Trophoblast cell (in vitro differentiated cells and primary cell): ENCODE results near the gene TPM2.

Experiments used
- DNase-seq, 2 donors: peaks; one replicate each; pipeline ENCODE4 v3.0.0-alpha.2; 2016
- H2AFZ ChIP-seq: 2 replicates; pipeline ENCODE4 v1.6.1; 2013; ENCODE audit warnings: low read length, moderate library complexity, mild to moderate bottlenecking; ENCODE audit not compliant: insufficient read depth, poor library complexity
- H2AK5ac ChIP-seq: 2 replicates; pipeline ENCODE4 v1.6.1; 2013; ENCODE audit warnings: mild to moderate bottlenecking, low read length
- H2BK120ac ChIP-seq: 2 replicates; pipeline ENCODE4 v1.6.1; 2013; ENCODE audit warnings: low read length, mild to moderate bottlenecking, moderate library complexity; ENCODE audit not compliant: insufficient read depth, poor library complexity
- H2BK12ac ChIP-seq: 2 replicates; pipeline ENCODE4 v1.6.1; 2013; ENCODE audit warnings: mild to moderate bottlenecking, low read length, moderate library complexity
- H2BK5ac ChIP-seq: 2 replicates; pipeline ENCODE4 v1.6.1; 2013; ENCODE audit warnings: low read length, low read depth, moderate library complexity, mild to moderate bottlenecking; ENCODE audit not compliant: poor library complexity
- H3K14ac ChIP-seq: 2 replicates; pipeline ENCODE4 v1.6.1; 2013; ENCODE audit warnings: mild to moderate bottlenecking, low read length
- H3K18ac ChIP-seq: 2 replicates; pipeline ENCODE4 v1.6.1; 2013; ENCODE audit warnings: mild to moderate bottlenecking, low read length
- H3K23ac ChIP-seq: 2 replicates; pipeline ENCODE4 v1.6.1; 2013; ENCODE audit warnings: low read length
- H3K27ac ChIP-seq: 2 replicates; pipeline ENCODE4 v1.5.1; 2013; ENCODE audit warnings: low read depth, mild to moderate bottlenecking, inconsistent platforms, low read length, moderate library complexity
- H3K27me3 ChIP-seq: 2 replicates; pipeline ENCODE4 v1.6.1; 2013; ENCODE audit warnings: inconsistent platforms, mild to moderate bottlenecking, low read length, moderate library complexity; ENCODE audit not compliant: insufficient read depth
- H3K36me3 ChIP-seq, 2 experiments: 1 replicate in 1 of 2; 2 replicates in 1 of 2; pipeline ENCODE4 v1.6.1; 2013; ENCODE audit warnings: low read length in 2 of 2, mild to moderate bottlenecking in 2 of 2, moderate library complexity in 1 of 2; ENCODE audit not compliant: insufficient read depth in 2 of 2, control insufficient read depth in 1 of 2
- H3K4ac ChIP-seq: 2 replicates; pipeline ENCODE4 v1.6.1; 2013; ENCODE audit warnings: low read depth, mild to moderate bottlenecking, low read length, moderate library complexity
- H3K4me1 ChIP-seq, 2 experiments: 1 replicate in 1 of 2; 2 replicates in 1 of 2; pipeline ENCODE4 v1.6.1; 2013; ENCODE audit warnings: low read length in 2 of 2, mild to moderate bottlenecking in 2 of 2, moderate library complexity in 1 of 2; ENCODE audit not compliant: insufficient read depth in 2 of 2, control insufficient read depth in 1 of 2
- H3K4me2 ChIP-seq: 2 replicates; pipeline ENCODE4 v1.6.1; 2013; ENCODE audit warnings: inconsistent platforms, mild to moderate bottlenecking, low read length, moderate library complexity
- H3K4me3 ChIP-seq: 2 replicates; pipeline ENCODE4 v1.5.1; 2013; ENCODE audit warnings: mild to moderate bottlenecking, low read depth, low read length, inconsistent platforms
- H3K79me1 ChIP-seq: one replicate; pipeline ENCODE4 v1.6.1; 2013; ENCODE audit warnings: low read length
- H3K79me2 ChIP-seq: 2 replicates; pipeline ENCODE4 v1.6.1; 2013; ENCODE audit warnings: low read length, mild to moderate bottlenecking; ENCODE audit not compliant: control insufficient read depth, insufficient read depth, poor library complexity
- H3K9ac ChIP-seq: 2 replicates; pipeline ENCODE4 v1.6.1; 2013; ENCODE audit warnings: mild to moderate bottlenecking, low read length
- H3K9me3 ChIP-seq: 2 replicates; pipeline ENCODE4 v1.6.1; 2013; ENCODE audit warnings: low read depth, mild to moderate bottlenecking, control low read depth, inconsistent platforms, low read length; ENCODE audit not compliant: insufficient read depth
- H4K12ac ChIP-seq: 2 replicates; pipeline ENCODE4 v1.6.1; 2013; ENCODE audit warnings: low read depth, mild to moderate bottlenecking, low read length, moderate library complexity
- H4K8ac ChIP-seq: 2 replicates; pipeline ENCODE4 v1.6.1; 2013; ENCODE audit warnings: low read depth, mild to moderate bottlenecking, low read length, moderate library complexity
- H4K91ac ChIP-seq: one replicate; pipeline ENCODE4 v1.6.1; 2013; ENCODE audit warnings: low read depth, mild to moderate bottlenecking, low read length, moderate library complexity
- WGBS: extraction: QIAGEN DNeasy Blood & Tissue Kit; methylation state at CpG from one replicate; pipeline ENCODE4 v1.1.7; 2013; ENCODE audit warnings: missing lambda C conversion rate; ENCODE audit not compliant: insufficient read length, insufficient coverage; ENCODE audit errors: extremely low coverage; 5-methylcytosine and 5-hydroxymethylcytosine counted together

Gene TPM2

GRCh38 chr9:35691757-35692301 is 2.1 kb upstream of the TPM2 start:
- H3K36me3 ChIP-seq: peaks cover 7 to 12% of the 10 kb centered on the region in 2 experiments
- no peak overlapping the region for H3K4me2 ChIP-seq
- no peak overlapping the region for H3K14ac ChIP-seq
- no CpG with 5 or more reads among the region's 13 CpGs for WGBS
- H2BK120ac ChIP-seq: no peak overlapping the region
- no peaks in the 10 kb centered on the region for H3K27me3 ChIP-seq
- peaks cover 14% of the 10 kb centered on the region for H3K79me2 ChIP-seq
- H4K91ac ChIP-seq: no peak overlapping the region
- peaks cover 20% of the 10 kb centered on the region for H3K79me1 ChIP-seq
- H3K9ac ChIP-seq: no peak overlapping the region
- no peaks in the 10 kb centered on the region for H3K9me3 ChIP-seq
- peaks cover 16 to 24% of the 10 kb centered on the region in 2 experiments for H3K4me1 ChIP-seq
- no peak overlapping the region for H3K27ac ChIP-seq
- H2BK12ac ChIP-seq: no peak overlapping the region
- no peak overlapping the region for H2AFZ ChIP-seq
- H3K4ac ChIP-seq: no peak overlapping the region
- H2BK5ac ChIP-seq: no peak overlapping the region
- H3K18ac ChIP-seq: no peak overlapping the region
- H2AK5ac ChIP-seq: no peak overlapping the region
- H4K12ac ChIP-seq: no peak overlapping the region
- H3K4me3 ChIP-seq: no peak overlapping the region
- DNase-seq: peak; percentile 47 to 52
- no peak overlapping the region for H3K23ac ChIP-seq
- no peak overlapping the region for H4K8ac ChIP-seq

GRCh38 chr9:35691334-35691650 is 1.6 kb upstream of the TPM2 start:
- Histone ChIP-seq H4K12ac (peak overlapping the region; percentile 49), H3K79me1 (peaks cover 20% of the 10 kb centered on the region), H3K4ac (peak overlapping the region; percentile 1), H3K36me3 (peaks cover 7% of the 10 kb centered on the region in 2 experiments), H2AK5ac (no peak overlapping the region), H3K23ac (no peak overlapping the region), H3K9ac (peak overlapping the region; percentile 77), H2BK12ac (peak overlapping the region; percentile 1), H2BK5ac (peak overlapping the region; percentile 23), H3K4me2 (peak overlapping the region; percentile 68), H2BK120ac (peak overlapping the region; percentile 21), H2AFZ (no peak overlapping the region), H4K8ac (peak overlapping the region; percentile 69), H4K91ac (peak overlapping the region; percentile 56), H3K9me3 (no peaks in the 10 kb centered on the region), H3K27ac (peak overlapping the region; percentile 91), H3K4me1 (peaks cover 16 to 24% of the 10 kb centered on the region in 2 experiments), H3K79me2 (peaks cover 14% of the 10 kb centered on the region), H3K4me3 (peak overlapping the region; percentile 34), H3K18ac (peak overlapping the region; percentile 26), H3K14ac (peak overlapping the region; percentile 25), H3K27me3 (no peaks in the 10 kb centered on the region)
- peak in 1 of 2 donors; percentile 43 for DNase-seq
- WGBS: no CpG with 5 or more reads among the region's 10 CpGs

- DNase-seq: peak; percentile 25 to 55
- peaks cover 20% of the 10 kb centered on the region for H3K79me1 ChIP-seq
- H4K12ac ChIP-seq: peak overlapping the region; percentile 49
- peak overlapping the region; percentile 88 for H3K14ac ChIP-seq
- H3K18ac ChIP-seq: peak overlapping the region; percentile 90
- peak overlapping the region; percentile 91 for H3K27ac ChIP-seq
- H2AK5ac ChIP-seq: no peak overlapping the region
- H3K27me3 ChIP-seq: no peaks in the 10 kb centered on the region
- peak overlapping the region; percentile 79 for H3K9ac ChIP-seq
- peaks cover 7 to 8% of the 10 kb centered on the region in 2 experiments for H3K36me3 ChIP-seq
- H2BK120ac ChIP-seq: peak overlapping the region; percentile 97
- H2BK12ac ChIP-seq: peak overlapping the region; percentile 1
- peak overlapping the region; percentile 65 for H3K4me3 ChIP-seq
- no peaks in the 10 kb centered on the region for H3K9me3 ChIP-seq
- H4K8ac ChIP-seq: peak overlapping the region; percentile 69
- H3K4me2 ChIP-seq: peak overlapping the region; percentile 68
- no CpG with 5 or more reads among the region's 61 CpGs for WGBS
- peak overlapping the region; percentile 51 for H2BK5ac ChIP-seq
- H3K4ac ChIP-seq: peak overlapping the region; percentile 4
- H4K91ac ChIP-seq: peak overlapping the region; percentile 85
- H2AFZ ChIP-seq: peak overlapping the region; percentile 43
- peaks cover 14% of the 10 kb centered on the region for H3K79me2 ChIP-seq
- no peak overlapping the region for H3K23ac ChIP-seq
- H3K4me1 ChIP-seq: peaks cover 16 to 24% of the 10 kb centered on the region in 2 experiments
Measured at GRCh38 chr9:35690614-35691333, 1.0 kb upstream of the TPM2 start.

DNA sequence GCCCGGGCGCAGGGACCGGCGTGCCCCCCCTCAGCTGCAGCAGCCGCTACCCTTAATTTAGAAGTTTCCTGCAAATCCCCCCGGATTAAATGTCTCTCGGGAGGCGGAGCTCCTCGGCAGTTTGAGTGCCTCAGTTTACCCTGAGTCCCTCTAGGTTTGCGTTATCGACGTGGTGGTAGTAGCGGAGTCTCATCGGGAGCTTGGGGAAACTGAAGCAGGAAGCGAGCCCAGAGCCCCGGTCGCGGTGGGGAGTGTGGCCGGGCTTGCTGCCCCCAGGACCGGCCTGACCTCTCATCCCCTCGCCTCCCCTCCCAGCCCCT is 529 bp upstream of the TPM2 start:
- H4K91ac ChIP-seq: peak overlapping the region; percentile 85
- H3K9ac ChIP-seq: peak overlapping the region; percentile 13
- peaks cover 16 to 24% of the 10 kb centered on the region in 2 experiments for H3K4me1 ChIP-seq
- no peaks in the 10 kb centered on the region for H3K27me3 ChIP-seq
- peak overlapping the region; percentile 63 for H4K12ac ChIP-seq
- H3K4ac ChIP-seq: peak overlapping the region; percentile 49
- H2BK120ac ChIP-seq: peak overlapping the region; percentile 97
- no peak for DNase-seq
- H3K36me3 ChIP-seq: peaks cover 12 to 13% of the 10 kb centered on the region in 2 experiments
- H2BK5ac ChIP-seq: peak overlapping the region; percentile 51
- peak overlapping the region; percentile 65 for H3K4me3 ChIP-seq
- H3K9me3 ChIP-seq: no peaks in the 10 kb centered on the region
- WGBS: no CpG with 5 or more reads among the region's 21 CpGs
- peak overlapping the region; percentile 91 for H3K27ac ChIP-seq
- peak overlapping the region; percentile 90 for H3K18ac ChIP-seq
- peak overlapping the region; percentile 43 for H2AFZ ChIP-seq
- peaks cover 14% of the 10 kb centered on the region for H3K79me2 ChIP-seq
- peaks cover 20% of the 10 kb centered on the region for H3K79me1 ChIP-seq
- H4K8ac ChIP-seq: peak overlapping the region; percentile 64
- peak overlapping the region; percentile 68 for H3K4me2 ChIP-seq
- peak overlapping the region; percentile 64 for H2AK5ac ChIP-seq
- peak overlapping the region; percentile 8 for H2BK12ac ChIP-seq
- H3K14ac ChIP-seq: peak overlapping the region; percentile 88
- H3K23ac ChIP-seq: no peak overlapping the region
